ENCODE results near the gene BCAR1. TPM values are rescaled to one million over a fixed set of nuclear protein-coding genes. Genes with fewer than 3 reads are reported as not detected.

BCAR1 gene
- polyA plus RNA-seq, result 6.9 and 21.4 TPM in 2 replicates

GRCh38 chr16:75251280-75252048, at the start of gene BCAR1:
BCAR1 (minus strand) TSS chr16:75251624; CDS start chr16:75251482, 142 bp downstream.

GRCh38 chr16:75218256-75219076, 33.0 kb downstream of the BCAR1 start, which contains the start of gene CTRB1:
CTRB1 (plus strand) TSS chr16:75218988; CDS start chr16:75219008, 20 bp downstream.

GRCh38 chr16:75206749-75207451, 44.5 kb downstream of the BCAR1 start, which contains the start of gene CTRB2:
CTRB2 (minus strand) TSS chr16:75207161; CDS start chr16:75207141, 20 bp downstream.

Other genes with a start within 250 kb of the BCAR1 start
- 0.27 TPM in 1 of 2 replicates, not detected in the other for gene LDHD, start 134.8 kb downstream of the BCAR1 start, polyA plus RNA-seq
- 11.0 and 18.0 TPM in 2 replicates for gene ZFP1, start 103.1 kb downstream of the BCAR1 start, polyA plus RNA-seq
- gene CTRB2, start 44.5 kb downstream of the BCAR1 start, polyA plus RNA-seq, result 0.45 TPM in 1 of 2 replicates, not detected in the other
- gene CTRB1, start 32.6 kb downstream of the BCAR1 start, polyA plus RNA-seq, result 1.4 TPM in 1 of 2 replicates, not detected in the other
- gene CFDP1, start 181.9 kb upstream of the BCAR1 start, polyA plus RNA-seq, result 102 and 108 TPM in 2 replicates
- gene TMEM170A, start 213.1 kb upstream of the BCAR1 start, polyA plus RNA-seq, result 32.0 and 36.9 TPM in 2 replicates
- 0.07 TPM in 1 of 2 replicates, not detected in the other for gene CHST6, start 243.8 kb upstream of the BCAR1 start, polyA plus RNA-seq